NCI-H1092 (cell line): ENCODE data around the gene KDM3B.

ENCODE experiments used
- DNase-seq: peaks from one replicate; lab custom pipeline; 2025; lab: John Stamatoyannopoulos, UW

KDM3B gene

DNA sequence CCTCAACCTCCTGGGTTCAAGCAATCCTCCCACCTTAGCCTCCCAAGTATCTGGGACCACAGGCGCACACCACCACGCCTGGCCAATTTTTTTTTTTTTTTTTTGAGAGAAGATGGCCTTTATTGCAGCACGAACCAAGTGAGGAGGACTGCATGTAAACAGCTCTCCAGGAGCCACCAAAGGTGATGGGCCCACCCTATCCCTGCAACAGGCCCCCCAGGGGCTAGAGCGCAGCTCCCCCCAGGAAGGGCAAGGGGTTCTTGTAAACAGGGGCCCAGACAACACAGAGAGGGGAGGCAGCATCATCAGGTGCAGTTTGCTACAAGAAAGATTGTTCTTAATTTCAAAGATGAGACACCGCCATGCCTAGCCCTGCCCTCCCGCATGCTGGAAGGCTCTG is 100.2 kb downstream of the KDM3B start:
- no peak for DNase-seq

DNA sequence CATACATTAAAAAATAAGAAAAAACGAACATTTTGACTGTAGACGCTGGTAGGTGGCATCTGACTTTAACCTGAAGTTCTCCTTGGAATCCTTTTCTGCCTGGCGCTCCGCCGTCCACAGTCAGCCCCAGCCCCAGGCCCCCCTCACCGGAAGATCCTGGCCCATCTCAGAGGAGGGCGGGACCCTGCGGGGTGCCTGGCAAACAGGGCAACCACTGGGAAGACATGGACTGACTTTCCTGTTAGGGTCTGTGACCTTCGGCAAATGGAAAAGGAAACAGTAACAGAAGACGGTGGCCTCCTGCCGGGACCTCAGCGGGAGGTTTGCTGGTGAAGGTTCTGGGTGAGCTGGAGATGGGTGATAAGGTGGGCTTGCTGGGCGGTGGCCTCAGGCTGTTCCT is 101.1 kb downstream of the KDM3B start:
- DNase-seq: no peak

DNA sequence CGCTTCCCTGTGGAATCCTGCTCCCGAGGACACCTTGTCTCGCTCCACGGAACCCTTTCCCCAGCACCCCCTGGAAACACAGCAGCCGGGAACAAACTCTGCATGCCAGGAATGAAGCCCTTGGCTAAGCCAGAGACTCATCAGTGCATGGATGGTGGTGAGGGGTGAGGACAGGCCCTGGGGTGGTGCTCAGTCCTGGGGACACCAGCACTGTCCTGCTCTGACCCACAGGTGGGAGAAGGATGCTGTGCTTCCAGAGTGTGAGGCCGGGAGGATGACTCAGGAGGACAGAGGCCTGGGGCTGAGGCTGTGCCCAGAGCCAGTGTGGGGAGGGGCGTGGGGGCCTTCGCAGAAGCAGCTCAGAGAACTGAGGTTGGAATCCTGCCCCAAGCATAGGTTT is 101.6 kb downstream of the KDM3B start:
- DNase-seq: no peak

DNA sequence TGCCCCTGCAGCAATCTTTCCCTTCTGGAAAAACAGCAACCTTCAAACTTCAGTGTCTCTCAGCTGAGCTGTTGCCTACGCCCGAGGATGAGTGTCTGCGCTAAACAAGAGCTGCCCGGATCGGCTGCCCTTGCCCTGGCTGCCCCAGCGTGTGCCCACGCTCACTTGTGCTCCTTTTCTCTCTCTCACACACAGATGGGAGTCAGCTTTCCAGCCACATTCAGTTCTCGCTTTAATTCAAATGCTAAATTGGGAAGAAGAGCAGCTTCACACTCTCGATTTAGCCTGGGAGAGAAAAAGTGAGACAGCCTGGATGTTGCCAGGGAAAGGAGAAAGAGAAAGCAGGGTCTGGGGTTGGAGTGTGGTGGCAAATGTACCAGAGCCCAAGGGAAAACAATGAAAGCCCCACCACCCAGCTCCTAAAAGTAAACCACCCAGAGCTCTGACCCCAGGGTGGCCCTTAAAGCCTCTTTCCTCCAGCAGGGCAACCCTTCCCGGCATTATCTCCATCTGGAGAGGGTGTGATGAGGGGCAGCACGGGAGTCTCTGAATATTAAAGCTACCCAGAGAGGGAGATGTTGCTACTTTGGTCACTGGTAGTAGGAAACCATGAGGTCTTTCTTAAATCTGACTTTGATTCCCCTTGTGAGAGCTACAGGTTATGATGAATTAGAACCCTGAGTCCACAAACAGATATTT is 102.9 kb downstream of the KDM3B start:
- no peak for DNase-seq

DNA sequence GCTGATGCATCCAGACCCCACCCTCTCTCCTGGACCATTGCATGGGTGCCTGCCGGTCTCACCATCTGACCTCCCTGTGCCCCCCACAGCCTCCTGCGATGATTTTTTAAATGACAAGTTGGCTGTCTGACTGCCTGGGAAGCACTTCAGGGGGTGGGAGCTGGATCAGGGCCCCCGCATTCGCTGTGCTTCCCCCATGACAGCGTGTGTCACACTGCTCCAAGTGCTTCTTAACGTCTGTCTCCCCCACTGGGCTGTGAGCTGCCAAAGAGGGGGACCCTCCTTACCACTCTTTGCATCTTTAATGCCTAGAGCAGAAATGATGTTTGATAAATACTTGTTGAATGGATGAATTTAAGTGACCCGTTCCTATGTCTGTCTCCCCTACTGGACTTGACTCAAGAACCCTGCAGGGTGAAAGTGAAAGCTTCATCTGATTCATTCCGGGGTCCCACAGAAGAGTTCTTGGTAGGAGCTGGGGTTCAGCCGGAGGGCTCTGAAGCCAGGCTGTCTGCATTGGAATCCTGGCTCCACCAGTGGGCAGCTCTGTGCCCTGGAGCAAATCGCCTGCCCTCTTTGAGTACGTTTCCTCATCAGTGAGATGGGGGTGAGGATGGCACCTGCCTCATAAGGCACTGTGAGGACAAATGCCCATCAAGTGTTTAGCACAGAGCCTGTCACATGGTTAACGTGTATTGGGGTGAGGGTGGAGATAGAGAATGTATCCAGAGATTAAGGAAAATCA is 105.2 kb downstream of the KDM3B start:
- DNase-seq: no peak

DNA sequence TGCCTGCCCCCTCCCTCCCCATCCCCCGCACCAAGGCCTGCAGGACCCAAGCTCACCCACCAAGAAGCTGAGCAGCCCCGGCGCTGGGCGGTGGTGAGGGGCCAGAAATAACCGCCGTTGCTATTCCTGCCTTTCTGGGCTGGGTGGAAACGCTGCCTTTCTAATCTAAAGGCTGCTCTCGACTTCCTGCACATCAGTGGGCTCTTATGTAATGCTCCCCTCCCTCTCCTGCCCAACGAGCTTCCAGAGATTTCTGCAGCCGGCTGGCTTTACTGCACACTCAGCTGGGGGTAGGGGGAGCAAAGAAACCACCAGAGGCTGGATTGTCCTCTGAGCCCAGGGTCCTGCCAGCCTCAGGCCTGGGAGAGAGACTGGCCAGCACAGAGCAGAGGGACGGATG is 105.9 kb downstream of the KDM3B start:
- DNase-seq: no peak

DNA sequence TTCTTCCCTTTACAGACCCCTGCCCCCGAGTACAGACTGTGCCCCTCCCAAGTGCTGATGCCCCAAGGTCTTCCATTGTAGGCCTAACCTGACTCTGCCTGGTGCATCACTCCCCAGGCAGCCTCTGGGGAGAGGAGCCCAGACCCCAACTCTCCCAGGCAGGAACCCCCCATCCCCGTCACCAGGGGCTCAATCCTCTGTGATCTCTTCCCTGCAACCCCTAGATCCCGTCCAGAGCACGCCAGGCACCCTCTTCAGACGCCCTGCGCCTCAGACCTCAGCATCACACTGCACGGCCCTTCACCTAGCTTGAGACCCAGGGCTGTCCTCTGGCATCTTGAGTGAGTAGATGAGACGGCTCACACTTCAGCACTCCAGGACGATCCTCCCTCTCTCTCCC is 106.4 kb downstream of the KDM3B start:
- no peak for DNase-seq

DNA sequence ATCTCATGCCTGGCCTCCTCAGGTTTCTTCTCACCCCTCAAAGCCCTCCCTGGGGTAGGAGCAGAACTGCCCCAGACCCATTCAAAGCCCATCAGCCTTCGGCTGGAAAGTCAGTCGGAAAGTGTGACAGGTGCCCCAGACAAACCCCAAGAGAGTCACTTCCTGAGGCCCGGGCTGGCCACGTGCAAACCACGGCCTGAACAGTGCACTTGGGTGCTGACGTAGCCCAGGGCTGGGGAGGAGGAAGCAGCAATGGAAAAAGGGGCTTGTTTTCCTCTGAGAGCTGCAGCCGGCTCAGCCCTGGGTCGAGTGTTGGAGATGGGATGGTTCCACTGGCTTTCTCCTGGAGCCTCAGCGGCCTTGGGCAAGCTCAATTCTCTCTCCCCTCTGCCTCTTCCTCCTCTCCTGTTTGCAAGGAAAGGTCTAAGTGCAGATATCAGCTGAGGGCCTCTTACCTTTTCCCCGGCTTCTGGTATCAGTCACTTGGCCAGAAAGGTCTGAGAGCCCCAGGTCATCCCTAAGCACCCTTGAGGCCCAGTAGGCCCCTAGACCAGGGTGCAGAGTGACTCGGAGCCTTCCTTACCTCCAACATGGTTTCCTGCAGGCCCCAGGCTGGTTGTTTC is 106.9 kb downstream of the KDM3B start:
- no peak for DNase-seq

DNA sequence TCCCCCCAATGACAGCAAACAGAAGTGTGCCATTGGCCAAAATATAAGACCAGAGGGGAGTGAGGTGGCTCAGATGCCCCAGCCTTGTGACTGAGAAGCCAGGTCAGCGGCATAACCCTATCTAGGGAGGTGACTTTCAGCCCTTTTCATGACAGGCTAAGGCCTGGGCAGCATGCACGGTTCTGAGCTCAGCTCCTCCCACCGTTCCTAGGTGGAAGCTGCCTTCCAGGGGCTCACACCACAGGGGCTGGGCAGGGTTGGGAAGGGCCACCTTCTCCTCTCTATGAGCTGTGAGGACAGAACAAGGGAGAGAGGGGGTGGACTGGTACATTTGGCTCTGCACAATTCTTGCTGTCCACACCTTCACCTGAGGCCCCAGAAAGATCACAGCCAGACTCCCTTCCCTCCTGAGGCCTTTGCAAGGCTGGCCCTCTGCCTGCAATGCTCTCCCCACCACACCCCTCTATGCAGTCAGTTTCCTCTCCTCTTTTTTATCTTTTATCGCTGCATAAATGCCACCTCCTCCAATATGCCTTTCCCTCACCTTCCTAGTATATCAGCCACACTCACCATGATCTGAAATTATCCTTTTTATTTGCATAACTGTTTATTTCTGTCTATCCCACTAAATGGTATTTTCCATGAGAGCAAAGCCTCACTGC is 107.7 kb downstream of the KDM3B start:
- no peak for DNase-seq

DNA sequence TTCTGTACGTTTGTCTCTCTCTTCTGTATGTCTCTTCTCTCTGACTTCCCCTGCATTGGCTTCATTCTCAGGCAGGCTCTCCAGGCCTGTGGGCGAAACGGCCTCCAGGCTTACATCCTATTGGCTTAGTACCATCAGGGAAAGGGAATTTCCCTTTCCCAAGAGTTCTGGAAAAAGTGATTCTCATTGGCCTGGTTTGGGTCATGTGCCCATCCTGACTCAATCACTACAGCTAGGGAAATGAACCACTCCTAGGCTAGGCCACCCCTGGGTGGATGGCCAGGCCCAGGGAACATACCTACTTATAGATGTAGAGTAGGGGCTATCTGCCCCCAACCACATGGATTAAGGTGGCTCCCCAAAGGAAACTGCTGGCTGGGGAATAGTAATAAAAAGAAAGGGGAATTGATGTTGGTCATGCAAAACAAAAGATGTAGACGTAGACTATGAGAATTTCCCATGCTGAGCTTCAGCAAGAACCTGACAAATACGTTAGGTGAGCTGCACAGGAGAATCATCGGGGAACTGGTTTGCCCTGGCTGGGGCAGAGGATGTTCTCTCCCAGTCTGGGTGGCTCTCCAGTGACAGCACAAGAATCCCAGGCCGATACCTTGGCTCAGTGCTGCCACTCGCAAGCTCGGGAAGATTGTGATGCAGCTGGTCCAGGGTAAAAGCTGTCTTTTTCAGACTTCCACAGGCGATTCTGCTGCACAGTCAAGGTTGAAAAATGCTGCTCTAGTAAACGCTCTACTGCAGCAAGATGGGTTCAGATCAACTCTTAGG is 109.0 kb downstream of the KDM3B start:
- DNase-seq: no peak

DNA sequence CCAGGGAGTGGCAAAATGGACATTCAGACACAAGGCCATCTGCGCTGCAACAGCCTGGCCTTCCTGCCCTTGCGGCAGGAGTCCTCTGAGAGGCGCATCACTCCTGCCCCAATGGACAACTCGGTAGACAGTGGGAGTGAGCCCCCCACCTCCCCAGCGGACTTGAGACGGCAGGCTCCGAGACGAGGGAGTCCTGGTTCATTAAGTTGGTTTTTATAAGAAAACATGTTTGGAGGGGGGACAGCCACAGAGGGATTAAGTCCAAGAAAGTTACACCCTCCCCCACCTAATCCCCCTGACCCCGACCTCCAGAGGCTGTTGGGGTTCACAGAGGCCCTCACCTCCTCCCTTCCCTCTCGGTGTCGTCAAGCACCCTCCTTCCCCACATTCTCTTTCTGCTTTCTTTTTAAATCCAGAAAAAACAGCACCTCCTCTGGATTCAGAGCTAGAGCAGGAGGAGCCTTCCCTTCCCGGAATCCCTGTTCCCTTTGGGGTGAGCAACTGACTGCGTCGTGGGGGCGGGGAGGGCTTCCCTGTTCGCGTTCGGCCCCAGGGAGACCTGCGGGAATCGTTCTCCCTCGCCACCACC is 111.0 kb downstream of the KDM3B start:
- DNase-seq: no peak

DNA sequence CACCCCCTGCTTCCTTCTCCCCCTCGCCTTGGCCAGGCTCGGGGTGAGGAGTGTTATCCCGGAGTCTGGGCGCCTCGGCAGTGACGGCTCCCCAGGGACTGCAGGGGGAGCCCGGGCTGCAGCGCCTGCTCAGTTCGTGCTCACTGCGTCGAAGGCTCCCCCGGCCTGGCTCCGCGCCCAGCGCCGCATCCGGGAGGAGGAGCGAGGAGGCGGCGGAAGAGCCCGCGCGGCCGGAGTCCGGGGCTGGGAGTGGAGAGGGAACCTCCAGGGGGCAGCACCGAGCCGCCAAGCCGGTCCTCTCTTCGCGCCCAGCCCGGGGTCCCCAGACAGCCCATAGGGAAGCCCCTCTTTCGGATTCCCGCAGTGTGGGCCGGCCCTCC is 111.5 kb downstream of the KDM3B start:
- peak; percentile 87 for DNase-seq

DNA sequence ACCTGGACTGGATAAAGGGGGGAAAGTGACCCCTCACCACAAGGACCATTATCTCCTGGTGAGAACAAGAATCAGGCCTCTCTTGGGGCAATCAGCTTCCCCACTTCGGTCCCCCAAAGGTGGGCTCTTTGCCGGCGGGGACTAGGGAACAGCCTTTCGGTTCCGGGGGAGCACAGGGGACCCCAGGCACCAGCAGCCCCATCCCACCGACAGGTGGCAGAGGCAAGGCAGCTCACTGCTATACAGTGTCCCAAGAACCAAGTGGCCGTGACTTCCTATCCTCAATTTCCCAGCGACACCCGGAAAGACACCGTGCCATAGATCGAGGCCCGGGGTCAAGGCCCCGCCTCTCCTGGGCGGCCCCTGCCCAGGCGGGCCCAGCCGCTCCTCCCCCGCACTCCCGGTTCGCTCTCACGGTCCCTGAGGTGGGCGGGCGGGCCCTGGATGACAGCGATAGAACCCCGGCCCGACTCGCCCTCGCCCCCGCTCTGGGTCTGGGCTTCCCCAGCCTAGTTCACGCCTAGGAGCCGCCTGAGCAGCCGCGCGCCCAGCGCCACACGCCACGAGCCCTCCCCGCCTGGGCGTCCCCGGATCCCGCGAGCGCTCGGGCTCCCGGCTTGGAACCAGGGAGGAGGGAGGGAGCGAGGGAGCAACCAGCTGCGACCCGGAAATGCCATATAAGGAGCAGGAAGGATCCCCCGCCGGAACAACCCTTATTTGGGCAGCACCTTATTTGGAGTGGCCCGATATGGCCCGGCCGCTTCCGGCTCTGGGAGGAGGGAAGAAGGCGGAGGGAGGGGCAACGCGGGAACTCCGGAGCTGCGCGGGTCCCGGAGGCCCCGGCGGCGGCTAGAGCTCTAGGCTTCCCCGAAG is 112.1 kb downstream of the KDM3B start:
- peak; percentile 95 for DNase-seq

DNA sequence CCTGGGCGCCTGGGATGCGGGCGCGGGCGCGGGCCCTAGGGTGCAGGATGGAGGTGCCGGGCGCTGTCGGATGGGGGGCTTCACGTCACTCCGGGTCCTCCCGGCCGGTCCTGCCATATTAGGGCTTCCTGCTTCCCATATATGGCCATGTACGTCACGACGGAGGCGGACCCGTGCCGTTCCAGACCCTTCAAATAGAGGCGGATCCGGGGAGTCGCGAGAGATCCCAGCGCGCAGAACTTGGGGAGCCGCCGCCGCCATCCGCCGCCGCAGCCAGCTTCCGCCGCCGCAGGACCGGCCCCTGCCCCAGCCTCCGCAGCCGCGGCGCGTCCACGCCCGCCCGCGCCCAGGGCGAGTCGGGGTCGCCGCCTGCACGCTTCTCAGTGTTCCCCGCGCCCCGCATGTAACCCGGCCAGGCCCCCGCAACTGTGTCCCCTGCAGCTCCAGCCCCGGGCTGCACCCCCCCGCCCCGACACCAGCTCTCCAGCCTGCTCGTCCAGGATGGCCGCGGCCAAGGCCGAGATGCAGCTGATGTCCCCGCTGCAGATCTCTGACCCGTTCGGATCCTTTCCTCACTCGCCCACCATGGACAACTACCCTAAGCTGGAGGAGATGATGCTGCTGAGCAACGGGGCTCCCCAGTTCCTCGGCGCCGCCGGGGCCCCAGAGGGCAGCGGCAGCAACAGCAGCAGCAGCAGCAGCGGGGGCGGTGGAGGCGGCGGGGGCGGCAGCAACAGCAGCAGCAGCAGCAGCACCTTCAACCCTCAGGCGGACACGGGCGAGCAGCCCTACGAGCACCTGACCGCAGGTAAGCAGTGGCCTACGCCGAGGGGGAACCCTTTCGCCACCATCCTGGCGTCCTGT is 113.0 kb downstream of the KDM3B start, which contains the start of gene EGR1:
Gene EGR1, plus strand, starts transcription at position 219 of the 864 bp plus-strand sequence. Its CDS starts 283 bp downstream, at position 502.
- peak; percentile 81 for DNase-seq

DNA sequence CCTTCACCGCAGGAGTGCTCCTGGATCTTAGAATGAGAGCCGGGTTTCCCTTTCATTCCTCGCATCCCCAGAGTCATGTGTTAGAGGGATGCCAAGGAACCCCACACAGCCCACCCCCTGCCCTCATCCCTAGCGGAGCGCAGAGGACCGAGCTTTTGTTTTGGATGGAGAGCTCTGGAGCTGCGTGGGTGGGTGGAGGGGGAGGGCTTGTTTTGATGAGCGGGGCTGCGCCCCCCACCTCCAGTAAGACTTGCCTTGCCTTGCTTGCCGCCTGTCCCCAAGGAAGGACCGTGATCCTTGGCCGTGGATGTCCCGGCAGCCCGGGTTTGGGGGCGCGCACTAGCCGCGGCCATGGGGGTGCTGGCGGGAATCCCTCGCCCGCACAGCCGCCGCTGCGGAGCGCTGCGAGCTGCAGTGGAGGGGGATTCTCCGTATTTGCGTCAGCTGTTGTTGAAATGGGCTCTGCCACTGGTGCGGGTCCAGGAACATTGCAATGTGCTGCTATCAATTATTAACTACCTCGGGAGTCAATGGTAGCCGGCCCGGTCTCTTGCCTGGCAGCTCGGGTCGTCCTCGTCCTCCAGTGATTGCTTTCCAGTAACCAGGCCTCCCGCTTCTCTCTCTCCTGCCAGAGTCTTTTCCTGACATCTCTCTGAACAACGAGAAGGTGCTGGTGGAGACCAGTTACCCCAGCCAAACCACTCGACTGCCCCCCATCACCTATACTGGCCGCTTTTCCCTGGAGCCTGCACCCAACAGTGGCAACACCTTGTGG is 113.8 kb downstream of the KDM3B start:
- DNase-seq: no peak

DNA sequence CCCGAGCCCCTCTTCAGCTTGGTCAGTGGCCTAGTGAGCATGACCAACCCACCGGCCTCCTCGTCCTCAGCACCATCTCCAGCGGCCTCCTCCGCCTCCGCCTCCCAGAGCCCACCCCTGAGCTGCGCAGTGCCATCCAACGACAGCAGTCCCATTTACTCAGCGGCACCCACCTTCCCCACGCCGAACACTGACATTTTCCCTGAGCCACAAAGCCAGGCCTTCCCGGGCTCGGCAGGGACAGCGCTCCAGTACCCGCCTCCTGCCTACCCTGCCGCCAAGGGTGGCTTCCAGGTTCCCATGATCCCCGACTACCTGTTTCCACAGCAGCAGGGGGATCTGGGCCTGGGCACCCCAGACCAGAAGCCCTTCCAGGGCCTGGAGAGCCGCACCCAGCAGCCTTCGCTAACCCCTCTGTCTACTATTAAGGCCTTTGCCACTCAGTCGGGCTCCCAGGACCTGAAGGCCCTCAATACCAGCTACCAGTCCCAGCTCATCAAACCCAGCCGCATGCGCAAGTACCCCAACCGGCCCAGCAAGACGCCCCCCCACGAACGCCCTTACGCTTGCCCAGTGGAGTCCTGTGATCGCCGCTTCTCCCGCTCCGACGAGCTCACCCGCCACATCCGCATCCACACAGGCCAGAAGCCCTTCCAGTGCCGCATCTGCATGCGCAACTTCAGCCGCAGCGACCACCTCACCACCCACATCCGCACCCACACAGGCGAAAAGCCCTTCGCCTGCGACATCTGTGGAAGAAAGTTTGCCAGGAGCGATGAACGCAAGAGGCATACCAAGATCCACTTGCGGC is 114.6 kb downstream of the KDM3B start:
- no peak for DNase-seq

DNA sequence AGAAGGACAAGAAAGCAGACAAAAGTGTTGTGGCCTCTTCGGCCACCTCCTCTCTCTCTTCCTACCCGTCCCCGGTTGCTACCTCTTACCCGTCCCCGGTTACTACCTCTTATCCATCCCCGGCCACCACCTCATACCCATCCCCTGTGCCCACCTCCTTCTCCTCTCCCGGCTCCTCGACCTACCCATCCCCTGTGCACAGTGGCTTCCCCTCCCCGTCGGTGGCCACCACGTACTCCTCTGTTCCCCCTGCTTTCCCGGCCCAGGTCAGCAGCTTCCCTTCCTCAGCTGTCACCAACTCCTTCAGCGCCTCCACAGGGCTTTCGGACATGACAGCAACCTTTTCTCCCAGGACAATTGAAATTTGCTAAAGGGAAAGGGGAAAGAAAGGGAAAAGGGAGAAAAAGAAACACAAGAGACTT is 115.2 kb downstream of the KDM3B start:
- no peak for DNase-seq
